HG03460 (cell line): ENCODE data around the gene CD22.
A peak's percentile ranks its signal among the peaks of the same experiment; 100 is the strongest.

Experiments used
- ATAC-seq: cut with Tn5 transposase; IDR thresholded peaks from one replicate; pipeline ENCODE4 v1.9.1; 2021; ENCODE audit not compliant: unreplicated experiment

Gene CD22

DNA sequence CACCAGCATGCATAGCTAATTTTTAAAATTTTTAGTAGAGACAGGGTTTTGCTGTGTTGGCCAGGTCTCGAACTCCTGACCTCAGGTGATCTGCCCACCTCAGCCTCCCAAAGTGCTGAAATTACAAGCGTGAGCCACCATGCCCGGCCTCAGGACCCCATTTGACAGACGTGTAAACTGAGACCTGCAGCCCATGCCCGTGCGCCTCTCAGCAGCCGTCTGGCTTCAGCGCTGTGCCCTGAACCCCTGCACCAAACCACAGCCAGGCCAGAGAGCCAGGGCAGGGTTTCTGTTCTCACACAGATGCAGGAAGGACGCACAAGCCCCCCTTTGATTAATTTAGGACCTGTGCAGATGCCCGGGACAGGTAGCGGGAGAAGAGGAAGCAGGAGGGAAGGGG, 11.4 kb downstream of the CD22 start:
- ATAC-seq: no peak

DNA sequence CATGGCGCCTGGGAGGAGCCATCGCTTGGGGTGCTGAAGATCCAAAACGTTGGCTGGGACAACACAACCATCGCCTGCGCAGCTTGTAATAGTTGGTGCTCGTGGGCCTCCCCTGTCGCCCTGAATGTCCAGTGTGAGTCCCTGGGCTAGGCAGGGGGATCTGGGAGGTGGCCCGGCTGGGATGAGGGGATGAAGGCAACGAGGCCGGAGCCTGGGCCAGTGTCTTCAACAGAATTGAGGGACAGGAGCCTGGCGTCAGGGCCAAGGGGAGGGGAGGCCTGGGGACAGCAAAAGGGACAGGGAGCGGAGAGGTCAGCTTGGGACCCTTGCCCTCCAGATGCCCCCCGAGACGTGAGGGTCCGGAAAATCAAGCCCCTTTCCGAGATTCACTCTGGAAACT, 12.0 kb downstream of the CD22 start:
- ATAC-seq: no peak

DNA sequence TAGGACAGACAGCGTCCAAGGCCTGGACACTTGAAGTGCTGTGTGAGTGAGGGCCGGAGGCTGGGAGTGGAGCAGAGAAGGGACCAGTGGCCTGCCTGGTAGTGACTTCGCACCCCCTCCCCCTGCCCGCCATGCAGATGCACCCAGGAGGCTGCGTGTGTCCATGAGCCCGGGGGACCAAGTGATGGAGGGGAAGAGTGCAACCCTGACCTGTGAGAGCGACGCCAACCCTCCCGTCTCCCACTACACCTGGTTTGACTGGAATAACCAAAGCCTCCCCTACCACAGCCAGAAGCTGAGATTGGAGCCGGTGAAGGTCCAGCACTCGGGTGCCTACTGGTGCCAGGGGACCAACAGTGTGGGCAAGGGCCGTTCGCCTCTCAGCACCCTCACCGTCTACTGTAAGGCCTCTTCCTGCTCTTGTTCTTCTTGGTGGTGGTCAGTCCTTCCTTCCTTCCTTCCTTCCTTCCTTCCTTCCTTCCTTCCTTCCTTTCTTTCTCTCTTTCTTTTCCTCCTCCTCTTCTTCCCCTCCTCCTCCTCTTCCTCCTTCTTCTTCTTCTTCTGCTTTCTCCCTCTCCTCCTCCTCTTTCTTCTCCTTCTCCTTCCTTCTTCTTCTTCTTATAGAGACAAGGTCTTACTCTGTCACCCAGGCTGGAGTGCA, 12.7 kb downstream of the CD22 start:
- no peak for ATAC-seq

DNA sequence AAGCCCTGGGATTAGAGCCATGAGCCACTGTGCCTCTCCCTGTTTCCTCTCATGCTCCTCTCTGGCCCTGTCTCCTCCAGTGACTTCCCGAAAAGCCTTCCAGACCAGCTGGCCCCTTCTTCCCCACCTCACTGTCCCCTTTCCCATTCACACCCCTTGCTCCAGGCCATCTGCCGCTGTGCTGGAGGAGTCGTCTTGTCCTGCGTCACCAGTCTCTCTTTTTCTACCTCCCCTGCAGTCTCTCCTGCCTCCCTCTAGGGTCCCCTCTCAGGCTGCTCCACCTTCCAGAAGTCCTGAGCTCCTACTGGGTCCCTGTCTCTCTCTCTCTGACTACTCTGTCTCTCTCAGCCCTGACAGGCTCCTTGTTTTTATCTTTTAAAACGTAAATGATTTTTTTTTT, 13.4 kb downstream of the CD22 start:
- ATAC-seq: no peak

DNA sequence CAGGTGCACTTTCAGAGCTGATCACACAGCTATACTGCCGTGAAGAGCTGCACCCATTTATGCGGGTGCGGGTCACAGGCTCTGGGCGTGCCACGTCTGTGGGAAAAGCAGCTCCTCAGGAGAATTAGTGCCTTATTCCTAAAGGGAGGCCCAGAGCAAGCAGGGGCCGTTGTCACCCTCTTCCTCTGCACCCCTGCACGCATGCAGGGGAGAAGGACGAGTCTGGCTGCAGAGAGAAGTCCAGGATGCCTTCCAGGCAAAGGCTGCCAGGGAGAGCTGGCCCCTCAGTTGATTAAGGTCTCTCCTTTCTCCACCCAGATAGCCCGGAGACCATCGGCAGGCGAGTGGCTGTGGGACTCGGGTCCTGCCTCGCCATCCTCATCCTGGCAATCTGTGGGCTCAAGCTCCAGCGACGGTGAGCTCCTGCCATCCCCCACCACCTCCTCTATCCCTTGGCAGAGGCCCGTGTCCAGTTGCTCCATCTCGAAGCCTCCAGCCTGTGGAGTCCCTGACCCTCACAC, 15.6 kb downstream of the CD22 start:
- ATAC-seq: no peak

DNA sequence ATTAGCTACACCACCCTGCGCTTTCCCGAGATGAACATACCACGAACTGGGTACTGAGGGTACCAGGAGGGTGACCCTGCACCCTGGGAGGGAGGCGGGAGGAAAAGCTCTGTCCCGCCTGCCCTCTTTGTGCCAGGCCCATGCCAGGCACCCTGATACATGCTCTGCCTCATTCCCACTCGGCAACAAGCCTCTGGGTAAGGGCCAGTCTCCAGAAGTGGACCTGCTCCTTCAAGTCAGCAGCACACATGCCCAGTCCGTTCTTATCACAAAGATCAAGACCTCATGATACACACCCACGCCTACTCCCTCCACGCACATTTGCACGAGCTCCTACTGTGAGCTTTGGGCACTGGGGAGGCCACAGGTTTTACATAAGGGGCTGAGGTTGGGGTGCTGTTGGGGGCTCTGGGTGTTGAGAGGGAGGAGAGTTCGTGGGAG, 16.7 kb downstream of the CD22 start:
- ATAC-seq: no peak

DNA sequence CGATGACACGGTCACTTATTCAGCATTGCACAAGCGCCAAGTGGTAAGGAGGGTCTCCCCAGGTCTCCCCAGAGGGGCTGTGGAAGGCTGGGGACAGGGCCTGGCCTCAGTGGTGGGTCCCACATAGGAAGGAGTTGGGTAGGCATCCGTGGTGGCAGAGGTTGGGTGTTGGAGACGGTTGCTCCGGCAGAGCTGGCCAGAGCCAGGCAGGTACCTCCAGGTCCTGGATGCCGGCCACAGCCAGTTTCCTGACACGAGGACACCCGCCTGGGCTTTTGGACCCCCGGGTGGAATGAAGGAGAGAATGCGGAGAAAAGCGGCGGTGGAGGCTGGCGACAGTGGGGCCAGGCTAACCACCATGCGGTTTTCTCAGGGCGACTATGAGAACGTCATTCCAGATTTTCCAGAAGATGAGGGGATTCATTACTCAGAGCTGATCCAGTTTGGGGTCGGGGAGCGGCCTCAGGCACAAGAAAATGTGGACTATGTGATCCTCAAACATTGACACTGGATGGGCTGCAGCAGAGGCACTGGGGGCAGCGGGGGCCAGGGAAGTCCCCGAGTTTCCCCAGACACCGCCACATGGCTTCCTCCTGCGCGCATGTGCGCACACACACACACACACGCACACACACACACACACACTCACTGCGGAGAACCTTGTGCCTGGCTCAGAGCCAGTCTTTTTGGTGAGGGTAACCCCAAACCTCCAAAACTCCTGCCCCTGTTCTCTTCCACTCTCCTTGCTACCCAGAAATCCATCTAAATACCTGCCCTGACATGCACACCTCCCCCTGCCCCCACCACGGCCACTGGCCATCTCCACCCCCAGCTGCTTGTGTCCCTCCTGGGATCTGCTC, 17.4 kb downstream of the CD22 start:
- ATAC-seq: no peak

DNA sequence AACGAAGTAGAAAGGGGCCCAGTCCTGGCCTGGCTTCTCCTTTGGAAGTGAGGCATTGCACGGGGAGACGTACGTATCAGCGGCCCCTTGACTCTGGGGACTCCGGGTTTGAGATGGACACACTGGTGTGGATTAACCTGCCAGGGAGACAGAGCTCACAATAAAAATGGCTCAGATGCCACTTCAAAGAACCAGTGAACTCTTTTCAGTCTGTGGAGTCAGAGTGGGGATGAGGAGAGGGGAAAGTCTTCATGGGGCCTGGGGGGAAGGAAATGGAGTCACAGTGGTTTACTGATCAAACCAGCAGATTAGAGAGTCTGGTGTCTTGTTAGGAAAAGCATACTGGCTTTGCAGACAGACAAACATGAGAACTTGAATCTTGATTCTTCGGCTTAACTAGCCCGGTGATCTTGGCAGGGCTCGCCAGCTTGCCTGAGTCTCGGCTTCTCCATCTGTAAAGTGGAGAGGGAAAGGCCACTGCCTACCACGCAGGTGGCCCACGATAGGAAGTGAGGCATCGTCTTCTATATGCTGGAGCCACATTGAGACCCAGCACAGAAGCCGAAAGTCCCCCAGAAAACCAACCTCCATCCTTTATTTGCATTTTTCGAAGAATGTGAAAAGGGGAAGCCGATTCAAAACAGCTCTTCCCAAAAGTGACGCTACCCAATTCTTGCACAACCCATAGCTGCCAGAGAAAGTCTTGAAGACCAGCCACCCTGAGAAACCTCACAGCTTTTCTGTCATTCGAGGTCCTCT, 18.4 kb downstream of the CD22 start, which contains the start of gene FFAR1:
Gene FFAR1, plus strand, starts transcription at position 732 of the 759 bp plus-strand sequence. CDS start 3,650 bp downstream, outside the sequence.
- peak; percentile 52 for ATAC-seq

DNA sequence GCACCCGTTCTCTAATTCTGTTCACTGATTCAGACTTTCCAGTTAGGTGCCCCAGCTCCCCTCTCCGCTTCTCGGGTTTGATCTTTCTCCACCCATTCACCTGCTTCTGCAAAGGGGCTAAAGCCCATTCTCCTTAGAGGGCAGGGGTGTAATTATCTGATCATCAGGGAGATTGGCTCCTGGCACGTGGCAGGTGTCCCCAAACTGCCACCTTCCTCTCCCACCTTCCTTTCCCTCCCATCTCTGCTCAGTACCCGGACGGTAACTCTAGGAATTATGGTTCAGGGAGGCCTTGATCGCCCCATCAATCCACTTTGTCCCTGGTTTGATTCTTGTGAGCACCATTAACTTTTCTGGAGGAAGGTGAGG, 18.9 kb downstream of the CD22 start:
- ATAC-seq: no peak

DNA sequence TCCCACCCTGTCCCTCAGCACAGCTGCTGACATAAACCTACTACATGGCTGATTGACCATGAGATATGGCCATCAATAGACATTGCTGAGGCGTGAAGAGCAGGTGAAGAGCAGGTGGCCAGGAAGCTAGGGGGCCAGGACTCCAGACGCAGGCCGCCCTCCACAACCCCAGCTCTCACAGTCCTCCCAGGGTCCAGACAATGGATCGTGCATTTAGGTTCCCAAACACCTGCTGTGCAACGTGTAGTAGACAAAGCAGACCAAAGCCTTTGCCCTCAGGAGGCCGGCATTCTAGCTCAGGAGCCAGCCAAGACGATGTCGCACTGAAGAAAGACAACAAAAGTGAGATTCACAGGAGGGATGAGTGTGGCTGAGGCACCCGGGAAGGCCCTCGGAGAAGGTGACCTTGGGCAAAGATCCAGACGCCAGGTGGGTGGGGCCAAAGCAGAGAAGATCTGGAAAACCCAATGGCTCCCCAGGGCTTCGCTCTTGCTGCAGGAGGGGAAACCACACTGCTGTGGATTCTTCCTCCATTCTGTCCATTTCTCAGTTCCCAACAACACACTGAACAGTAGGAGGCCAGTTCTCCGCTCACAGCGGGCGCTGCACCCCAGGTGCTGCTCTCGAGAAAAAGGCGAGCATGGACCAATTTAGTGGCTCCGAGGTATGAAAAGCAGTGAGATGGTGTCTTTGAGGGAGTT, 20.1 kb downstream of the CD22 start:
- no peak for ATAC-seq

DNA sequence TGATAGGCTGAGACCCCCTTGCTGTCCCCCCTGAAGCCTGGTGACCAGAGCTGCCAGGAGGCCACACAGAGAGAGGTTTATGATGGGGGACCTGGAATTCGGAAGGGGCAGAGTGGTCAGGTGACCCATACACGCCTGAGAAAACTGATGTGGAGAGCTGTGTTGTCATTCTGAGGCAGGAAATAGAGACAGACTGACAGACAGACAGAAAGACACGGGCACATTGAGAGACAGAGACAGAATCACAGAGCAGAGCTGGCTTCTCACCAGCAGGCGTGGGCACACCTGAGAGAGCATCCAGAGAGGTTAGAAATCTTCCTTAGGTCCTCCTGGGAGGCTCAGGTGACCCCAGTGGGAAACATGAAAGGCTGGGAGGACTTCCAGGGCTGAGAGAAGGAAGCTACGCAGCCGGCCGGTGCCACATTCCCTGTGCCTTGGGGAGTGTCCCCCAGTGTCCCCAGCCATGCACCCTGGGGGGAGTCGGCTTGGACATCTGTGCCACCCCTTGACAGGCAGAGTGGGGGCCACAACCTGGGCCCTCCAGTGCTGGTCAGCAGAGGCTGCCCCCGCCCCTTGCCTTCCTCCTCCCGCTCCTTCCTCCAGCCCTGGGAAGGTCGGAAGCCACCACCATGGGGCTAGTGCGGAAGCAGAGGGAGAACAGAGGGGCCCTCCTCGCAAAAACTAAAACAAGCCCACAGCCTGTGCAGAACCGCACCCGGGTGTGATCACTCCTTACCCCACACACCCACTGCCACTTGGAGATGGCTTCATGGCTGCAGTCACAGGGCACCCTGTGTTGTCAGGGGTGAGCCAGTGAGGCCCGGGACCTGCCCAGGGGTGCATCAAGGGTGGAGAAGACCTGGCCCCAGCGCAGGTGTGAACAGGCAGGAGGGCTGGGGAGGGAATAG, 20.9 kb downstream of the CD22 start:
- ATAC-seq: no peak

DNA sequence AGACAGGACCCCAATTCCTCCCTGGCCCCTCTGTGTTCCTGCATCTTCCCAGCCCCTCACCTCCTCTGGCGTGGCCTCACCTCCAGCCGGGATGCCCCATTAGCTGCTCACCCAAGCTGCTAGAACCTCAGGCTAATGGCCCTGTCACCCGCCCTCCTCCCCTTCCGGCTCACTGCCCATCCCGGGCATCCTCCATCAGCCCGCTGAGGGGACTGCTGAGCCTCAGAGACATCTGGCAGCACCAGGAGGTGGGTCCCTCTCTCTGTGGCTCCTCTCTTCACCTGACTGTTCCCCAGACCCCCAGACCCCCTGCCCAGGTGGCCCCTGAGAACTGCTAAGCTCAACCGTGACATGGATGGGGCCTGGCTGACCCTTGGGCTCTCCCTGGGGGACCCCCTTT, 21.6 kb downstream of the CD22 start:
- ATAC-seq: no peak

DNA sequence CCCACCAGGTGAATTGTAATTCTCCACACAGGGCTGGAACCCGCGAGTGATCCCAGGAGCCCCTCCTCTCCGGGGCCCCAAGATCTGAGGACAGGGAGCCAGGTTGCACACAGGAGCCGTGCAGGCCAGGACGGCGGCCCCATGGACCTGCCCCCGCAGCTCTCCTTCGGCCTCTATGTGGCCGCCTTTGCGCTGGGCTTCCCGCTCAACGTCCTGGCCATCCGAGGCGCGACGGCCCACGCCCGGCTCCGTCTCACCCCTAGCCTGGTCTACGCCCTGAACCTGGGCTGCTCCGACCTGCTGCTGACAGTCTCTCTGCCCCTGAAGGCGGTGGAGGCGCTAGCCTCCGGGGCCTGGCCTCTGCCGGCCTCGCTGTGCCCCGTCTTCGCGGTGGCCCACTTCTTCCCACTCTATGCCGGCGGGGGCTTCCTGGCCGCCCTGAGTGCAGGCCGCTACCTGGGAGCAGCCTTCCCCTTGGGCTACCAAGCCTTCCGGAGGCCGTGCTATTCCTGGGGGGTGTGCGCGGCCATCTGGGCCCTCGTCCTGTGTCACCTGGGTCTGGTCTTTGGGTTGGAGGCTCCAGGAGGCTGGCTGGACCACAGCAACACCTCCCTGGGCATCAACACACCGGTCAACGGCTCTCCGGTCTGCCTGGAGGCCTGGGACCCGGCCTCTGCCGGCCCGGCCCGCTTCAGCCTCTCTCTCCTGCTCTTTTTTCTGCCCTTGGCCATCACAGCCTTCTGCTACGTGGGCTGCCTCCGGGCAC, 22.6 kb downstream of the CD22 start:
- no peak for ATAC-seq

DNA sequence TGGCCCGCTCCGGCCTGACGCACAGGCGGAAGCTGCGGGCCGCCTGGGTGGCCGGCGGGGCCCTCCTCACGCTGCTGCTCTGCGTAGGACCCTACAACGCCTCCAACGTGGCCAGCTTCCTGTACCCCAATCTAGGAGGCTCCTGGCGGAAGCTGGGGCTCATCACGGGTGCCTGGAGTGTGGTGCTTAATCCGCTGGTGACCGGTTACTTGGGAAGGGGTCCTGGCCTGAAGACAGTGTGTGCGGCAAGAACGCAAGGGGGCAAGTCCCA, 23.1 kb downstream of the CD22 start:
- no peak for ATAC-seq

DNA sequence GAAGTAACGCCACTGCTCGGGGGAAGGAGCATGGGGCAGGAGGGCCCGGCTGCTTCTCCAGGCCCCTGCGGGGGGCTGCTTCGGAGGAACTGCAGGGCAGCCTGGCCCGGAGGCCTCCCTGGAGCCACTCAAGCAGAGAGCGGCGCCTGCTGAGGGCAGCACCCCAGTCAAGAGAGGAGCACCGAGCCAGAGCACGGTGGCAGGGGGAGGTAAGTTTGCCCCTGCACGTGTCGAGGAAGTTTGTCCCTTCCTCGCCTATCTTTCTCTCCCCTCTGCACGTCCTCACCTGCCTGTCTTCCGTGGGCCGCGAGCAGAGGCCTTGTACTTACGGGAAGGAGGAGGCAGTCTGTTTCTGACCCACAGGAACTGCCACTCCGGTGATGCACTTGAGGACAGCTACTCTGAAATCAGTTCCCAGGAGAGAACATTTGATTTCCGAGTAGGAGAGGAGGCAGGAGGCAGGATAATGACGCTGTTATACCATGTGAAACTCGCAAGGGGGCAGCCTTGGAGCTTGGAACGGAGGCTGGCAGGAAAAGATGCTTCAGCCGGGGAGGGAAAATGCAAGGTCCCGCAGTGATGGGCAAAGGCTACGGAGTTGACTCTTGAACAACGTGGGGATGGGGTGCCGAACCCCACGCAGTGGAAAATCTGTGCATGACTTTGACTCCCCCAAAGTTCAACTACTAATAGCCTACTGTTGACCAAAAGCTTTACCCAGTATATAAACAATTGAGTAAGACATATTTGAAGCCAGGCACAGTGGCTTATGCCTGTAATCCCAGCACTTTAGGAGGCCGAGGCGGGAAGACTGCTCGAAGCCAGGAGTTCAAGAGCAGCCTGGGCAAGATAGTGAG, 23.7 kb downstream of the CD22 start:
- no peak for ATAC-seq

DNA sequence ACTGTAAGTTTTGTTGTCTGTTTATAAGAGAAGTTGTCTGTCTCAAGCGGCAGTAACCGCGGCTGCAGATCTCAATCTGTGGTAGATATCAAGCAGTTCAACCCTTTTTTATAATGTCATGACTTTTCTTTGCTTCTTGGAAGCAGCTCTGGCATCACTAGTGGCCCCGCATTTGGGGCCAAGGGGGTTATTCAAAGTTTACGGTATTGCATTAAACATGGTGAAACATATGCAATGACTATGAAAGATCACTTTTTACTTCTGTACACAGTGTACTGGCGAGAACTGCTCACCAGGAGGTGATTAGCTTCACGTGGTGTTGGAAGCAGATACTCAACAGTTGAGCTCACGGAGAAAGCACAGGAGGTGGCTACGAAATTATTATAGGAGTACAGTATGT, 24.6 kb downstream of the CD22 start:
- no peak for ATAC-seq

DNA sequence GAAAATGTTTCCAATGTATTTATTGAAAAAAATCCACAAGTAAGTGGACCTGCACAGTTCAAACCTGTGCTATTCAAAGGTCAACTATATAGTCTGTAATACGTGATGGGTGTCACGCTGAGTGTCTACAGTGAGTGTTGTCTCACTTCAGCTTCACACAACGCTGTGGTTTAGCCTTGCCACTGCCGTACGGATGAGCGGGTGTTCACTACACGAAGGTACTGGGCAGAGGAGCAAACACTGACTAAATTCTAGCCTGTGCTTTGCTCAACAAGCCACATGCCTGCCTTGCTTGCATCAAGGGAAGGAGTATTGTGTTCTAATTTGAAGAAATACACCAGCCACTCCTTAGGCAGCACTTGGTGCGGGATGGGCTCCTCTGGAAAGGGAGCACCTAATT, 25.9 kb downstream of the CD22 start:
- ATAC-seq: no peak

DNA sequence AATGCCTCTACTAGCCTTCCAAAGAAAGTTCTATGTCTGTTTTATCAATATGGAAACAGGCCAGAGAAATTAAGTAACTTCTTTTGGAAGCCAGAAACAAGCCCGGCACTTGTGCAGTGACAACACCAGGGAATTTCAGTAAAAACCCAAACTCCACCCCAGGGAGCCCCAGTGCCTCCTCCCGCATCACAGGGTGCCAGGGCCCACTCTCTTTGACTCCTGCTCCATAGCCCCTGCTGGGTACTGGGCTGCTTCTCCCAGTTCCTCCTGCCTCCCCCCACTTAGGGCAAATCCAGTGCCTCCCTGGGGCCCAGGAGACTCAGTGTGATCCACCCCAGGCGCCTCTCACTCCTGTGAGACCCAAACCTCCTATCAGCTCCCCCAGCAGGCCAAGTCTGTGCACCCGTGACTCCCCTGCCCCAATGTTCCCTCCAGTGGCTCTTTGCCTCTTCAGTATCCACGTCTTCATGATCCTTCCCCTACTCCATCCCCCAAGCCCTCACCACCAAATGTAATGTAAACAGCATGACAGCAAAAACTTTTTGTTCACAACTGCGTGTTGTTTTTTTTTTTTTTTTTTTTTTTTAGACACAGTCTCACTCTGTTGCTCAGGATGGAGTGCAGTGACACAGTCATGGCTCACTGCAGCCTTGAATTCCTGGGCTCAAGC, 26.9 kb downstream of the CD22 start:
- no peak for ATAC-seq
